ENCODE measurements around the gene PCBD2. TPM values are rescaled to one million over a fixed set of nuclear protein-coding genes. Genes with fewer than 3 reads are reported as not detected.
"Not testable (repeated sequence)": the region's sequence is repeated elsewhere in the genome, so short reads cannot be mapped to it uniquely, and the experiment has no call there.

PCBD2 gene
- total and polyA plus RNA-seq, 2 of the 4 experiments (the other 2 are of a cell fraction) = 2.2 to 2.7 TPM

DNA sequence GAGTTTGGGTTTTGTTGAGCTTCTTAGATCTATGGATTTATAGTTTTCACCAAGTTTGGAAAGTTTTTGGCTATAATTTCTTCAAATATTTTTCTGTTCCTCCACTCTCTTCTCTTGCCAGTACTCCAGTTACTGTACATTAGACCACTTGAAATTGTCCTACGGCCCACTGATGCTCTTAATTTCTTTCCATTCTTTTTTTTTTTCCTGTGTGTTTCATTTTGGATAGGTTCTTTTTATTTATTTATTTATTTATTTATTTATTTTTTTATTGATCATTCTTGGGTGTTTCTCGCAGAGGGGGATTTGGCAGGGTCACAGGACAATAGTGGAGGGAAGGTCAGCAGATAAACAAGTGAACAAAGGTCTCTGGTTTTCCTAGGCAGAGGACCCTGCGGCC, 24.0 kb upstream of the PCBD2 start:
- DNase-seq; H3K18ac ChIP-seq (ENCODE audit: low read depth, low read length); ATAC-seq (ENCODE audit: low read depth); H2BK20ac ChIP-seq (ENCODE audit: low read depth, low read length); H3K23ac ChIP-seq (ENCODE audit: low read depth, low read length); H3K9me3 ChIP-seq (ENCODE audit: control insufficient read depth, insufficient read depth, low read length); H4K91ac ChIP-seq (ENCODE audit: insufficient read depth, low read depth, low read length); H3K4me2 ChIP-seq (ENCODE audit: low read depth, low read length); H2AK5ac ChIP-seq (ENCODE audit: low read depth, low read length); H4K5ac ChIP-seq (ENCODE audit: low read depth, low read length); intact Hi-C loops (cut with micrococcal nuclease); H3K56ac ChIP-seq (ENCODE audit: extremely low read depth, insufficient read depth, low read length); H3K27me3 ChIP-seq (ENCODE audit: control insufficient read depth, insufficient read depth, low read length); H2AFZ ChIP-seq (replicated peaks; ENCODE audit: low read length, poor library complexity); H3K9ac ChIP-seq (ENCODE audit: low read depth, low read length); H2BK120ac ChIP-seq (ENCODE audit: low read depth, low read length); BruUV-seq (replicated peaks); H3K4me1 ChIP-seq (ENCODE audit: control insufficient read depth, insufficient read depth, low read length); dilution Hi-C loops (cut with HindIII; ENCODE audit: low sequenced_read_pairs, unreplicated experiment); H2BK5ac ChIP-seq (ENCODE audit: low read depth, low read length, poor library complexity, severe bottlenecking); H2BK15ac ChIP-seq (ENCODE audit: low read depth, low read length); in situ Hi-C loops (cut with MboI; ENCODE audit: low sequenced_read_pairs); H3K4me3 ChIP-seq (ENCODE audit: insufficient read depth, low read depth, low read length); H3K27ac ChIP-seq (ENCODE audit: insufficient read depth, low read length); H3K4ac ChIP-seq (ENCODE audit: low read depth, low read length); H2AK9ac ChIP-seq (replicated peaks; ENCODE audit: low read depth, low read length, poor library complexity); CTCF ChIA-PET; H4K8ac ChIP-seq (ENCODE audit: low read depth in 2 of 2, low read length in 2 of 2); H3K14ac ChIP-seq (replicated peaks; ENCODE audit: low read depth, low read length); H3K36me3 ChIP-seq (ENCODE audit: control insufficient read depth, insufficient read depth, low read length); H3K9me1 ChIP-seq (ENCODE audit: insufficient read depth, low read length): not testable (repeated sequence)
- Histone ChIP-seq H4K20me1 (ENCODE audit: insufficient read depth, low read length) (peaks cover 12% of the 10 kb centered on the region; the same call in 1 of the 2 replicates), H3K79me1 (ENCODE audit: low read depth in 1 of 2, low read length in 2 of 2) (peaks cover 23 to 44% of the 10 kb centered on the region in 2 experiments)
- POLR2A ChIA-PET (ENCODE audit: unreplicated experiment) = interaction anchor here (0.7 kb wide), 1 partner anchor 569 kb away, joined by 6 read pairs; no protein-coding TSS in a partner anchor
- no CpG with 5 or more reads among the region's 3 CpGs for WGBS, 2 experiments (ENCODE audit: extremely low coverage in 2 of 2, insufficient read length in 1 of 2)

DNA sequence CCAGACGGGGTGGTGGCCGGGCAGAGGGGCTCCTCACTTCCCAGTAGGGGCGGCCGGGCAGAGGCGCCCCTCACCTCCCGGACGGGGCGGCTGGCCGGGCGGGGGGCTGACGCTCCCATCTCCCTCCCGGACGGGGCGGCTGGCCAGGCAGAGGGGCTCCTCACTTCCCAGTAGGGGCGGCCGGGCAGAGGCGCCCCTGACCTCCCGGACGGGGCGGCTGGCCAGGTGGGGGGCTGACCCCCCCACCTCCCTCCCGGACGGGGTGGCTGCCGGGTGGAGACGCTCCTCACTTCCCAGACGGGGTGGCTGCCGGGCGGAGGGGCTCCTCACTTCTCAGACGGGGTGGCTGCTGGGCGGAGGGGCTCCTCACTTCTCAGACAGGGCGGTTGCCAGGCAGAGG, 23.2 kb upstream of the PCBD2 start:
- H4K5ac ChIP-seq (ENCODE audit: low read depth, low read length); H3K56ac ChIP-seq (ENCODE audit: extremely low read depth, insufficient read depth, low read length); H3K4ac ChIP-seq (ENCODE audit: low read depth, low read length); in situ Hi-C loops (cut with MboI; ENCODE audit: low sequenced_read_pairs); H3K4me2 ChIP-seq (ENCODE audit: low read depth, low read length); H3K9me1 ChIP-seq (ENCODE audit: insufficient read depth, low read length); intact Hi-C loops (cut with micrococcal nuclease); H2AK5ac ChIP-seq (ENCODE audit: low read depth, low read length); H2BK5ac ChIP-seq (ENCODE audit: low read depth, low read length, poor library complexity, severe bottlenecking); H3K36me3 ChIP-seq (ENCODE audit: control insufficient read depth, insufficient read depth, low read length); H3K4me3 ChIP-seq (ENCODE audit: insufficient read depth, low read depth, low read length); H3K18ac ChIP-seq (ENCODE audit: low read depth, low read length); POLR2A ChIA-PET (ENCODE audit: unreplicated experiment); H2BK120ac ChIP-seq (ENCODE audit: low read depth, low read length); H4K91ac ChIP-seq (ENCODE audit: insufficient read depth, low read depth, low read length); H3K9ac ChIP-seq (ENCODE audit: low read depth, low read length); H3K27ac ChIP-seq (ENCODE audit: insufficient read depth, low read length); H3K27me3 ChIP-seq (ENCODE audit: control insufficient read depth, insufficient read depth, low read length); ATAC-seq (ENCODE audit: low read depth); CTCF ChIA-PET; H2AK9ac ChIP-seq (replicated peaks; ENCODE audit: low read depth, low read length, poor library complexity); dilution Hi-C loops (cut with HindIII; ENCODE audit: low sequenced_read_pairs, unreplicated experiment); H3K9me3 ChIP-seq (ENCODE audit: control insufficient read depth, insufficient read depth, low read length); H2BK15ac ChIP-seq (ENCODE audit: low read depth, low read length); H2BK20ac ChIP-seq (ENCODE audit: low read depth, low read length); DNase-seq; H2AFZ ChIP-seq (replicated peaks; ENCODE audit: low read length, poor library complexity); H3K14ac ChIP-seq (replicated peaks; ENCODE audit: low read depth, low read length); H4K8ac ChIP-seq (ENCODE audit: low read depth in 2 of 2, low read length in 2 of 2); H3K23ac ChIP-seq (ENCODE audit: low read depth, low read length); BruUV-seq (replicated peaks); H3K4me1 ChIP-seq (ENCODE audit: control insufficient read depth, insufficient read depth, low read length): not testable (repeated sequence)
- H3K79me1 ChIP-seq (ENCODE audit: low read depth in 1 of 2, low read length in 2 of 2) = peaks cover 27 to 44% of the 10 kb centered on the region in 2 experiments
- peaks cover 19% of the 10 kb centered on the region for H4K20me1 ChIP-seq (ENCODE audit: insufficient read depth, low read length)
- WGBS, 2 experiments (ENCODE audit: extremely low coverage in 2 of 2, insufficient read length in 1 of 2) = 95% methylated on average over 7 of the region's 30 CpGs; no CpG with 5 or more reads in 1 of the 2 experiments

All from IMR-90 (cell line).